Measurements from ENCODE around the gene FTH1. TPM values are rescaled to one million over a fixed set of nuclear protein-coding genes. Genes with fewer than 3 reads are reported as not detected.

The FTH1 gene
- polyA plus RNA-seq, 12 donors, result 1,211 to 2,107 (median 1,338) TPM; not detected in 1

DNA sequence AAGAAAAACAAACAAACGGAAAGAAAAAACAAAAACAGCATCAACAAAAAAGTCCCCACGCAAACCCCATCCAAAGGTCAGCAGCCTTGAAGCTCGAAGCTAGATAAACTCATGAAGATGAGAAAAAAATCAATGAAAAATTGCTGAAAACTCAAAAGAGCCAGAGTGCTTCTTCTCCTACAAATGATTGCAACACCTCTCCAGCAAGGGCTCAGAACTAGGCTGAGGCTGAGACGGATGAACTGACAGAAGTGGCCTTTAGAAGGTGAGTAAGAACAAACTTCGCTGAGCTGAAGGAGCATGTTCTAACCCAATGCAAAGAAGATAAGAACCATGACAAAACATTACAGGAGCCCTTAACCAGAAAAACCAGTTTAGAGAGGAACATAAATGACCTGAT lies 18.4 kb upstream of the FTH1 start:
- no peak for DNase-seq

DNA sequence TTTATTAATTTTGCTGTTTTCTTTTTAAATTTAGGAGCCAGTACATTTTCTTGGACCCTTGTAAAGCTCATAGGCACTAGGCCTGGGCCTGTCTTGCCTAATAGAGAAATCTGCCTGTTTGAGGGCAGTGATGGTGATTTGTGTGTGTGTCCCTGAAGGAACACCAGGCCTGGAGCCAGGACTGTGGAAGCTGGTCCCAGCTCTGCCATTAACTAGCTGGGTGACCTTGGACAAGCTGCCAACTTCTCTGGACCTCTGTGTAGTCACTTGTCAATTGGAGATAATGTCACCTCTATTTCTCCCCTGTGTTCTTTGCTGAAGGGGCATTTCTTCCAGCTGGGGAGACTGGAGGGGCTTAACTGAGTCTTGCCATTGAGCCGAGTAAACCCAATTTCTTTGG lies 16.0 kb upstream of the FTH1 start:
- DNase-seq, result no peak

GRCh38 chr11:61980783-61981541 lies 13.5 kb upstream of the FTH1 start:
- DNase-seq, result no peak

DNA sequence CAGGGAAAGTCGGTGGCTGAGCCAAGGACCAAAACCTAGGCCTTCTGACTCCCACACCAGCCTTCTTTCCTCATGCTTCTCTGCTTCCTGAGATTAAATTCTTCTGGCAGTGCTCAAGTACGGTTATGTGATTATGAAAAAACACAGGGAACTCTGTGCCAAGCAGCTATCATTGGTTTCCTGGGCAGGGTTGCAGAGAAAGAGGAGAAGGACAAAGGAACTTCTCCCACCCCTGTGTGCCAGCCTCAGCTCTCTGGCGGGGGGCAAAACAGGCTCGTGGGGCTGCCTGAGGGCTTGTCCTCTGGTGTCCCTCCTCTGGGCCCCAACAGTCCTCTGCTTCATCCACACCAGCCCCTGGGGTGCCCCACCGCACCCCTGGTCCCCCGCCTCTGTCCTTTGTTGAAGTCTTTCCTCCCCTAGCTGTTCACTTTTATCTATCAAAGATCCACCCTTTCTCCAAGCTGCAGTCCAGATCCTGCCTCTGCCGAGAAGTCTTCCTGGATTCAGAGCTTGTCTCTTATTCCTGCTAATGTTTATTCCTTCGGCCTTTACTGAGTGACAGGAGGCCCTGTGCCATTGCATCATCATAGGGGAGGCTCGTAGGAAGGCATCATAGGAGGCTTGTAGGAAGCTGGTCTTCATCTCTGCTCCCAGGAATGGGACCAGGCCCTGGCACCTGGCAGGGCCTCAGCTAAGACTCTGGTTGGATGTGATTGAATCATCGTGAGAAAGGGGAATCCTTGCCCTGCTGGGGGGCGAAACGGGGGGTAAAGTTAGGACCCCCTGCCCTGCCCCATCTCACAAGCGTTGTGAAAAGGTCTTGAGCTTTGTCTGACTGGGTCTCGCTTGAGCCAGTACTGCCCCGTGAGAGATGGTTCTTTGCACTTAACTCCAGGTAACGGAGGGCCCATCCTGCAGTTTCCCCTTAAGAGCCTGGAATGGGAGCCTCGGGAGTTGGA lies 11.5 kb upstream of the FTH1 start:
- DNase-seq, result no peak

DNA sequence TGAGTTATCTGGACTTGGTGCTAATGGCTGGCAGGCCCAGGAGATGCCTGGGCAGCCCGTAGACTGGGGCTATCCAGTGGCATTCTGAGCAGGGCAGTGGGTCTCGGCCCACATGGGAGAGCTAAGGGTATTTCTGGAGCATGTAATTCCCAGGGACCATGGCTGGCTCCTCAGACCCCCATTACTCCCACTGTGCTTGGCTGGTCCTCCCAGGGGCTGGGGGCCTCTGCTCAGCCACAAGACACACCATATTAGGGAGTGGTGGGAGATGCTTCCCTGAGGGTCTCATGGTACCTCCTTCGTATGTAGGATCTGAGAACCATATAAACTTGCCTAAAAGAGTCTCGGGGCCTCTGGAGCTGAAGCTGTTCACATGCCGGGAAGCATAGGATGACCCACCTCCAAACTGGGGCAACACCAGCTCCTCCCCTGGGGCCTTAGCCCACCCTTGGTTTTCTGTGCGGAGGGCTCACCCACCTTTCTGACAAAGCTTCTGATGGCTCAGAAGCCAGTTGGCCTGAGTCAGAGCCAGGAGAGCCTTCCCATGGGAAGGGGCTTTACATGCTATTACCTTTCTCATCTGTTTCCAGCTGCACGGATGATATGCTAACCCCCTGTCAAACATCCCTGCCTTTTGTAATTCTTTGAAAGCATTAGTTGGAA lies 9.5 kb upstream of the FTH1 start:
- no peak for DNase-seq

DNA sequence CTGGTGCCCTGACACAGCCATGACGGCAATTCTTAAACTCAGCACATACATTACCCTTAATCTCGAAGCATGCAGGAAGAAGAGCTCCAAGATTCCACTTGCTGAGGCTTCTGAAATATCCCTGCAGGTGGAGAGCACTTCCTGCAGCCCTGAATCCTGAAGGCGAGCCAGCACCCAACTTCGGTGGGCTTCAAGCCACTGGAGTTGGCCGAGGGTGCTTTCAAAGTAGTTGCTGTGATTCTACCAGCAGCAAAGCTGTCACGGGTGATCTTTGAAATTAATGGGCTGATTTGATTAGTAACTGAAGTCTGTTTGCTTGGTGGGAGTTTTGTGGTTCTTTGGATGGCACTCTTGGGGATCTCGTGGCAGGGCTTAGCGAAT lies 9.0 kb upstream of the FTH1 start:
- DNase-seq, result no peak

DNA sequence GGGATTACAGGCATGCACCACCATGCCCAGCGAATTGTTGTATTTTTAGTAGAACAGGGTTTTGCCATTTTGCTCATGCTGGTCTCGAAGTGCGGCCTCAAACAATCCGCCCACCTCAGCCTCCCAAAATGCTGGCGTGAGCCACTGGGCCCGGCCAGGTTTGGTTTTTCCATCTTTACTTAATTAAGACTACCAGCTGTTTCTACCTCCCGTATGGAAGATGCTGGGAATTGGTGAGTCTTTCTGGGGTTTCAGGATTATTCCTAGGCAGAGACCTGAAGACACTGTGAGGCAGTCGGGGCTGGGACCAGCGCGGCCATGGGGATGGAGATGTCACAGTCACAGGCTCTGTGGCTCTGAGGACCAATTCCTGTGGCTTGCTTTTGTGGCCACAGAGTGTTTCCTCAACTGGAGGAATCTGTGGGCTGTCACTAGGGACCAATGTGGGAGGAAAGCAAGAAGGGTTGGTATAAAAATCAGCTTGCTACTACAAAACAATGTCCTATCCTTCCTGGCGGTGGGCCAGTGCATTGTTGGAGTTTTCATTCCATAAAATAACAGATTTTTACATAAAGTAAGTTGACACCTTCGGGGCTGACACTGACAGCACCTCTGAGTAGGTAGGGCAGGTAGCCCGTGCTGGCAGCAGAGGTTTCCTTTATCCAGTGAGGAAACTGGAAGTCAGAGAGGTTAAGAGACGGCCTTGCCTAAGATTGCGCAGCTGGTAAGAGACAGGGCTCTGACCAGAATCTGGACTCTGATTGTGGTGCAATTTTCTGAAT lies 8.4 kb upstream of the FTH1 start:
- DNase-seq, result no peak

DNA sequence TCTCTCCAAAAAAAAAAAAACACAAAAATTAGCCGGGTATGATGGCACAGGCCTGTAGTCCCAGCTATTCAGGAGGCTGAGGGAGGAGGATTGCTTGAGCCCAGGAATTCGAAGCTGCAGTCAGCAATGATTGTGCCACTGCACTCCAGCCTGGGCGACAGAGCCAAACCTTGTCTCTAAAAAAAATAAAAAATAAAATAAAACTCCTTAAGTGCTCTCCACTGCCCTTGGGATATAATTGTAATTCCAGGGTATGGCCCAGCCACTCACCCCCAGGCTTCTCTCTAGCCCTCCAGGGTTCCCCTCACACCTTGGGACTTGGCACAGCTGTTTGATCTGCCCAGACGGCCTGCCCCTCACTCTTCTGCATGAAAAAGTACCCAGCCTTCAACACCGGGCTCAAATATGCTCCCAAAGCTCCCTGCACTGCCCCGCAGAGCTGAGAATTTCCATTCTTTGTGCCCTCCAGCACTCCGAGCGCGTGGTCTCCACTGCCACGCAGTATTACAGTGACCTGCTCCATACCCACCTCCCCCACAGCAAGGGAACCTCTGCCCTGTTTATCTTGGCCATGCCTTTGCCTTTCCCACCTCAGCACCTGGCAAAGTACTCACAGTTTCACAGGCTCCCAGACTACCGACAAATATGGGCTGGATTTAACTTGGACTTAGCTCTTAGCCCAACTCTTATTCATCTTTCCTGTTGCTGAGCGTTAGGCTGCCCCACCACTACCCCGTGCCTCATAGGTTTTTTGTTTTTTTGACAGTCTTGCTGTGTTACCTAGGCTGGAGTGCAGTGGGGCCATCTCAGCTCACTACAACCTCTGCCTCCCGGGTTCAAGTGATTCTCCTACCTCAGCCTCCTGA lies 7.6 kb upstream of the FTH1 start:
- DNase-seq, result no peak

GRCh38 chr11:61973476-61974162 lies 6.2 kb upstream of the FTH1 start:
- DNase-seq, result no peak

DNA sequence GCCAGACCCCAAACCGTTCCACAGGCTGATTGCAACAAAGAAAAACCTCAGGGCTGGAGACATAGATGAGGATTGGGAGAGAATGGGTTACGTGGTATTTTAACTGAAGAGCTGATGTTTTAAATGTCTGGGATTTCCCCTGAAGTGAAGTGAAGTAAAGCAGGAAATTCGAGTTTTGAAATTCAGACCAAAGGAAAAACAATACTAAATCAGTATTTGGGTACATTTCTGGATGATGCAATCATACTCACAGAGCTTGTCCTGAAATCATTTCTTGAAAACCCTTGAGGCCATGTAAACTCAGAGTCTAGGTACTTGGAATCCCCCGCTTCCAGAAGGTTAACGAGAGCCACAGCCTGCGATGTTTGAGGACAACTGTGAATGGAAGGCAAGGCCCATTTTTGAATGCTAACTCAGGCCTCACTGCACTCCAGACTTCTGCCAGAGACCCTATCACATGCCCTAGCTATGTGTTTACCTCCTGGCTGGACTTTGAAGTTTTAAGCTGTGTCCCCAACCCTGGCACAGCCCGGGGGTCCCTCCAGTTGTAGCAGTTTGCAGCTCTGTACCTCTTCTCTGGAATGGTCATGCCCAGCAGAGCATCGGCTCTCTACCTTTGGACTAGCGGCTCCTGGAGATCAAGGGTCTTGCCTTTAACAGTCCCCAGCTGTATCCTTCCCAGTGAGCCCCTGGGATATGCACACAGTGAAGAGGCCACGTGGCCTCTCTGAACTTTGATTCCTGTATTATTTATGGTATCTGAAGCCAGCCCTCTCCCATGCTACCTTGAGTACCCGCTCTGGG lies 5.4 kb upstream of the FTH1 start:
- DNase-seq, result no peak

DNA sequence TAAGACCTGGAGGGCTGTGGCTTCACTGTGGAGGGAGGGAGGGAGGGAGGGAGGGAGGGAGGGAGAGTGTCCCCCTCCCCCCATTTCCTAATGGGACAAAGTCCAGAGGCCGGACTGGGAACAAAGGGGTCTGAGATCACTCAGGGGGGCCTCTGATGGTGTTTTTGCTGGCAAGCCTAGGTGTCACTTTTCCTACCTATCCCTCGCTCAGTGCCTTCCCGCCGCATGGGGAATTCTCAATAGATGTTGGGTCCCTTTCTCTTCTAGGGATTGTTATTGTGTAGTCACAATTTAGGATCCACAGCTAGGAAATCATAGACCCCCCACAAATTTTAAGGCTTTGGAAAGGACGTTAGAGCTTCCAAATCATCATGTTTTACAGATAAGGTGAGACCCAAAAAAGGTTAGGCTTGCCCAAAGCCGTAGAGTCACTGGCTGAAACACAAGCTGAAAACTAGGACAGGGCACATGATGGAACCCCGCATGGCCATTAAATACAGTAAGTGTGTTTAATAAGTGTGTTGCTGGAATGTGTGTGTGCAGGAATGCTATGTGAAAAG lies 4.8 kb upstream of the FTH1 start:
- no peak for DNase-seq

- DNase-seq, result peak; percentile 95
Observed at GRCh38 chr11:61971248-61972111, 4.0 kb upstream of the FTH1 start.

GRCh38 chr11:61969838-61970662 lies 2.6 kb upstream of the FTH1 start:
- DNase-seq, result no peak

GRCh38 chr11:61969391-61969758 lies 1.9 kb upstream of the FTH1 start:
- DNase-seq, result no peak

DNA sequence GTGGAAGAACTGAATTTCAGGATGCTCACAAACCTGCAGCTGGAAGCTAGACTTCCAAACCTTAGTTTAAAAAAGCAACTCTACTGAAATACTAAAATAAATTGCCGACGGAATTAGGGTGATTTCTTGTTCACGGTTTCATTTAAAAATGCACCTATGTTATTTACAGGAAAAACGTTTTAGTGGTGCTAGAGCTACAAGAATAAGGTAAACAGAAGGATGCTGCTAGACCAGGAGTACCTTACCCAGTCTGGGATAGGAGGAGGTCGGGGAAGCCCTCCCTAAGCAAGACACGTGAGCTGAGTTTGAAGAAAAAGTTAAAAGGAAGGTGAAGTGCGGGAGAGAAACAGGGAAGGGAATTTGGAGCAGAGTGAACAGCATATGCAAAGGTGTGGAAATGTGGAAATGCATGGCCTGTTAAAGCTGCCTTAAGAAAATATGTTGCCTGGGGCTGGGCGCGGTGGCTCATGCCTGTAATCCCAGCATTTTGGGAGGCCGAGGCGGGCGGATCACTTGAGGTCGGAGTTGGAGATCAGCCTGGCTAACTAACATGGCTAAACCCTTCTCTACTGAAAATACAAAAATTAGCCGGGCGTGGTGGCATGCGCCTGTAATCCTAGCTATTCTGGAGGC lies 1.4 kb upstream of the FTH1 start:
- DNase-seq, result no peak

Data from muscle of arm (tissue), 12 donors.